Left ventricle myocardium inferior (tissue), 1 donor: ENCODE measurements around the gene ZSCAN22. TPM values are rescaled to one million over a fixed set of nuclear protein-coding genes. Genes with fewer than 3 reads are reported as not detected.
"Not testable (repeated sequence)": the region's sequence is repeated elsewhere in the genome, so short reads cannot be mapped to it uniquely, and the experiment has no call there.

Source experiments
- DNase-seq: peaks from one replicate; pipeline ENCODE4 v3.0.0-alpha.2; 2020
- H3K27ac ChIP-seq: fragments of 200-600 bp; replicated peaks from 2 replicates; pipeline ENCODE4 v1.8.0; 2021
- H3K27me3 ChIP-seq: fragments of 200-600 bp; 2 replicates; pipeline ENCODE4 v1.8.0; 2021; ENCODE audit warnings: low read depth
- H3K36me3 ChIP-seq: fragments of 200-600 bp; 2 replicates; pipeline ENCODE4 v1.8.0; 2021
- H3K4me1 ChIP-seq: fragments of 200-600 bp; 2 replicates; pipeline ENCODE4 v1.8.0; 2021
- H3K4me3 ChIP-seq: fragments of 200-600 bp; 2 replicates; pipeline ENCODE4 v1.8.0; 2021; ENCODE audit warnings: mild to moderate bottlenecking, moderate library complexity
- H3K9me3 ChIP-seq: fragments of 200-600 bp; replicated peaks from 2 replicates; pipeline ENCODE4 v1.8.0; 2021
- intact Hi-C: fragments of 100-400 bp; cut with micrococcal nuclease; formaldehyde crosslinking; loops from one replicate; pipeline ENCODE4 v1.11.0; 2022
- total RNA-seq: library from RNA; stranded (reverse); fragmentation: NEBNext Ultra II Directional; extraction: Animal tissue kit (Norgen Biotek cat#: 25700); gene quantifications from one replicate; pipeline ENCODE4 v1.2.1, GENCODE V29; 2021
- TF ChIP-seq, protein P1 (sequence below): fragments of 200-600 bp; IDR thresholded peaks from 2 replicates; pipeline ENCODE4 v1.8.0; 2021; ENCODE audit warnings: antibody characterized with exemption, mild to moderate bottlenecking, borderline replicate concordance
- donor health status: DM: no; HTN: yes; CAD: no; lungs with severe emphysema.

Gene ZSCAN22
- total RNA-seq, 1 donor from 2014 or later, result 1.8 TPM

DNA sequence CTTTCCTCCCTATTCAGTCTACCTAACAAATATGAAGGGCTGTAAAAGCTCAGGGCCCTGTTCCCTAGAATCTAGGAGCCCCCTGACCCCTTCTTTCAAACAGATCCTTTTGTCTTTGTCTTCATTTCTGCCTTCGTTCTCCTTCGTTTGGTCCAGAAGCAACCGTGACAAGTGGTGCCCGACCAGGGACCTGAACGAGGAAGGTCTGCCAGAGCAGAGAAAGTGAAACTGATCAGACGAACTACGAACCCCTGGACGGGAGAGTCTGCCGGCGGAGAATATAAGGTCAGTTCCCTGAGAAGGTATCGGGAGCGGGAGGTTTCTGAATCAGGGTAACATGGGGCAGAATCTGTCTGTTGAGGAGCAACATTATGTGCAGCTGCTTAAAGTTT, 20.9 kb upstream of the ZSCAN22 start:
- H3K4me3 ChIP-seq, result peak overlapping the region; percentile 96
- no peaks in the 10 kb centered on the region for H3K27me3 ChIP-seq
- H3K27ac ChIP-seq, result peak overlapping the region; percentile 93
- TF ChIP-seq, protein P1, sequence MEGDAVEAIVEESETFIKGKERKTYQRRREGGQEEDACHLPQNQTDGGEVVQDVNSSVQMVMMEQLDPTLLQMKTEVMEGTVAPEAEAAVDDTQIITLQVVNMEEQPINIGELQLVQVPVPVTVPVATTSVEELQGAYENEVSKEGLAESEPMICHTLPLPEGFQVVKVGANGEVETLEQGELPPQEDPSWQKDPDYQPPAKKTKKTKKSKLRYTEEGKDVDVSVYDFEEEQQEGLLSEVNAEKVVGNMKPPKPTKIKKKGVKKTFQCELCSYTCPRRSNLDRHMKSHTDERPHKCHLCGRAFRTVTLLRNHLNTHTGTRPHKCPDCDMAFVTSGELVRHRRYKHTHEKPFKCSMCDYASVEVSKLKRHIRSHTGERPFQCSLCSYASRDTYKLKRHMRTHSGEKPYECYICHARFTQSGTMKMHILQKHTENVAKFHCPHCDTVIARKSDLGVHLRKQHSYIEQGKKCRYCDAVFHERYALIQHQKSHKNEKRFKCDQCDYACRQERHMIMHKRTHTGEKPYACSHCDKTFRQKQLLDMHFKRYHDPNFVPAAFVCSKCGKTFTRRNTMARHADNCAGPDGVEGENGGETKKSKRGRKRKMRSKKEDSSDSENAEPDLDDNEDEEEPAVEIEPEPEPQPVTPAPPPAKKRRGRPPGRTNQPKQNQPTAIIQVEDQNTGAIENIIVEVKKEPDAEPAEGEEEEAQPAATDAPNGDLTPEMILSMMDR, result no peak
- H3K9me3 ChIP-seq, result no peaks in the 10 kb centered on the region
- H3K36me3 ChIP-seq, result peaks cover 46% of the 10 kb centered on the region
- intact Hi-C loops, result no loop called here
- no peak for DNase-seq
- H3K4me1 ChIP-seq, result peaks cover 32% of the 10 kb centered on the region

GRCh38 chr19:58307736-58308135, 19.1 kb upstream of the ZSCAN22 start:
- H3K9me3 ChIP-seq, result no peaks in the 10 kb centered on the region
- TF ChIP-seq, protein P1, result no peak
- H3K27me3 ChIP-seq, result no peaks in the 10 kb centered on the region
- intact Hi-C loops, result no loop called here
- H3K4me1 ChIP-seq, result peaks cover 32% of the 10 kb centered on the region
- peaks cover 50% of the 10 kb centered on the region for H3K36me3 ChIP-seq
- DNase-seq, result no peak
- no peak overlapping the region for H3K4me3 ChIP-seq
- no peak overlapping the region for H3K27ac ChIP-seq

- H3K27ac ChIP-seq, H3K9me3 ChIP-seq, intact Hi-C loops, H3K27me3 ChIP-seq, H3K4me3 ChIP-seq: not testable (repeated sequence)
- peak; percentile 35 for DNase-seq
- TF ChIP-seq, protein P1, result peak; percentile 72
- peaks cover 20% of the 10 kb centered on the region for H3K4me1 ChIP-seq
- H3K36me3 ChIP-seq, result peaks cover 78% of the 10 kb centered on the region
Measured at GRCh38 chr19:58310685-58311084, 16.1 kb upstream of the ZSCAN22 start.

GRCh38 chr19:58311345-58311865, 15.4 kb upstream of the ZSCAN22 start:
- Histone ChIP-seq H3K36me3 (peaks cover 82% of the 10 kb centered on the region), H3K4me1 (peaks cover 13% of the 10 kb centered on the region), H3K27ac (no peak overlapping the region), H3K9me3 (no peaks in the 10 kb centered on the region), H3K4me3 (no peak overlapping the region), H3K27me3 (no peaks in the 10 kb centered on the region)
- TF ChIP-seq, protein P1, result no peak
- no peak for DNase-seq
- intact Hi-C loops, result no loop called here

GRCh38 chr19:58315580-58315979, 11.2 kb upstream of the ZSCAN22 start:
- no peak for DNase-seq
- TF ChIP-seq, protein P1, result no peak
- Histone ChIP-seq H3K36me3 (peaks cover 62% of the 10 kb centered on the region), H3K9me3 (no peaks in the 10 kb centered on the region), H3K4me3 (no peak overlapping the region), H3K27me3 (no peaks in the 10 kb centered on the region), H3K4me1 (peaks cover 2% of the 10 kb centered on the region), H3K27ac (no peak overlapping the region)
- intact Hi-C loops, result no loop called here
